Measurements from ENCODE around the gene DEFB116. TPM values are rescaled to one million over a fixed set of nuclear protein-coding genes. Genes with fewer than 3 reads are reported as not detected.

The DEFB116 gene
- not detected in 2 replicates for total RNA-seq (2014; rRNA removed; shearing (Covaris generic))

GRCh38 chr20:31308535-31309162 lies at the start of gene DEFB116:
Gene DEFB116 (minus strand): TSS chr20:31308585. CDS start chr20:31308585, 0 bp downstream.

GRCh38 chr20:31257364-31257763 lies 51.0 kb downstream of the DEFB116 start, which contains the start of gene DEFB115:
Gene DEFB115 (plus strand): TSS chr20:31257664. CDS start chr20:31257664, 0 bp downstream.

Small RNAs within 50 kb of the gene (small RNA-seq; reads per million reads assigned to genes)
- gene RNA5SP480: 0.29 reads per million

Other genes with a start within 250 kb of the DEFB116 start
- not detected in 2 replicates for gene DEFB115, start 50.9 kb downstream of the DEFB116 start, total RNA-seq (2014; rRNA removed; shearing (Covaris generic))
- gene DEFB118, start 60.0 kb upstream of the DEFB116 start, total RNA-seq (2014; rRNA removed; shearing (Covaris generic)): not detected in 2 replicates
- gene DEFB119, start 82.0 kb upstream of the DEFB116 start, total RNA-seq (2014; rRNA removed; shearing (Covaris generic)): not detected in 2 replicates
- not detected in 2 replicates for gene DEFB121, start 97.6 kb upstream of the DEFB116 start, total RNA-seq (2014; rRNA removed; shearing (Covaris generic))
- not detected in 2 replicates for gene DEFB123, start 132.0 kb upstream of the DEFB116 start, total RNA-seq (2014; rRNA removed; shearing (Covaris generic))
- gene DEFB124, start 166.5 kb upstream of the DEFB116 start, total RNA-seq (2014; rRNA removed; shearing (Covaris generic)): not detected in 2 replicates
- 0.23 and 1.5 TPM in 2 replicates for gene REM1, start 166.7 kb upstream of the DEFB116 start, total RNA-seq (2014; rRNA removed; shearing (Covaris generic))
- 81.3 and 109 TPM in 2 replicates for gene HM13, start 205.9 kb upstream of the DEFB116 start, total RNA-seq (2014; rRNA removed; shearing (Covaris generic))